Activated CD4-positive, alpha-beta memory T cell treated with anti-CD3 and anti-CD28 coated beads, Interleukin-2, amount 10 ng/mL, durations not matched to agents 7 days and 5 days (primary cell): ENCODE data around the gene P2RY11. TPM values are rescaled to one million over a fixed set of nuclear protein-coding genes. Genes with fewer than 3 reads are reported as not detected.
A peak's percentile ranks its signal among the peaks of the same experiment; 100 is the strongest.

Source experiments
- CTCF ChIA-PET: fragments of 350-600 bp; sonication (Branson Sonifier 250); formaldehyde crosslinking; loops from one replicate; lab custom pipeline; 2021; ENCODE audit warnings: antibody characterized with exemption, inconsistent platforms; lab: Charles Lee
- POLR2A ChIA-PET: fragments of 350-600 bp; sonication (Branson Sonifier 250); formaldehyde crosslinking; loops from one replicate; lab custom pipeline; 2021; ENCODE audit warnings: antibody characterized with exemption; lab: Charles Lee
- DNase-seq: peaks from one replicate; pipeline ENCODE4 v3.0.0-alpha.2; 2020
- H3K27ac Mint-ChIP-seq: one replicate; pipeline ENCODE4 v1.8.0; 2021; ENCODE audit warnings: mild to moderate bottlenecking, mixed read lengths
- H3K27me3 Mint-ChIP-seq: one replicate; pipeline ENCODE4 v1.8.0; 2021; ENCODE audit warnings: mixed read lengths
- H3K36me3 Mint-ChIP-seq: one replicate; pipeline ENCODE4 v1.8.0; 2021; ENCODE audit warnings: low read depth, mixed read lengths
- H3K4me1 Mint-ChIP-seq: one replicate; pipeline ENCODE4 v1.8.0; 2021; ENCODE audit warnings: mixed read lengths
- H3K4me3 Mint-ChIP-seq: one replicate; pipeline ENCODE4 v1.8.0; 2021; ENCODE audit warnings: mild to moderate bottlenecking, mixed read lengths
- H3K9me3 Mint-ChIP-seq: one replicate; pipeline ENCODE4 v1.8.0; 2021; ENCODE audit warnings: mixed read lengths
- total RNA-seq, 2 experiments: library from RNA; stranded (reverse); gene quantifications; one replicate each; pipeline ENCODE4 v1.2.3, GENCODE V29; 2021

Gene P2RY11
- total RNA-seq, 2 experiments from 2014 or later: 33.2 to 33.5 TPM

DNA sequence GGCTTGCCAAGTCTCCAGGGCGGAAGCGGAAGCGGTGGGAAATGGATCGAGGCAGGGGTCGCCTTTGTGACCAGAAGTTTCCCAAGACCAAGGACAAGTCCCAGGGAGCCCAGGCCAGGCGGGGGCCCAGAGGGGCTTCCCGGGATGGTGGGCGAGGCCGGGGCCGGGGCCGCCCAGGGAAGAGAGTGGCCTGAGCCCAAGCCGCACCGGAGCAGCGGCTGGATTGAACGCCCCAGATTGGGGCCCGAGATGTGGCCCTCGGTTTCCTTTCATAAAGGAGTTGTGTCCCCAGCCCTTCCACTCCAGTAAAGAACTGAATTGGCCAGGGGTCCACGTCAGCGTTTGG, 548 bp upstream of the P2RY11 start:
- DNase-seq: no peak
- no peaks in the 10 kb centered on the region for H3K27me3 Mint-ChIP-seq
- ChIA-PET CTCF (interaction anchor here (3.6 to 9.3 kb wide), 2 partner anchors 14 to 179 kb away, joined by 23 to 72 read pairs; no protein-coding TSS in a partner anchor), POLR2A (interaction anchor here (1.2 to 10.1 kb wide), 3 partner anchors 6 to 83 kb away, joined by 5 to 96 read pairs (median 52); partner anchors contain the start of genes ANGPTL6, DNMT1 and PPAN)
- peak overlapping the region; percentile 95 for H3K27ac Mint-ChIP-seq
- peak overlapping the region; percentile 70 for H3K4me3 Mint-ChIP-seq
- H3K4me1 Mint-ChIP-seq: peaks cover 74% of the 10 kb centered on the region
- no peaks in the 10 kb centered on the region for H3K9me3 Mint-ChIP-seq
- H3K36me3 Mint-ChIP-seq: peaks cover 68% of the 10 kb centered on the region

DNA sequence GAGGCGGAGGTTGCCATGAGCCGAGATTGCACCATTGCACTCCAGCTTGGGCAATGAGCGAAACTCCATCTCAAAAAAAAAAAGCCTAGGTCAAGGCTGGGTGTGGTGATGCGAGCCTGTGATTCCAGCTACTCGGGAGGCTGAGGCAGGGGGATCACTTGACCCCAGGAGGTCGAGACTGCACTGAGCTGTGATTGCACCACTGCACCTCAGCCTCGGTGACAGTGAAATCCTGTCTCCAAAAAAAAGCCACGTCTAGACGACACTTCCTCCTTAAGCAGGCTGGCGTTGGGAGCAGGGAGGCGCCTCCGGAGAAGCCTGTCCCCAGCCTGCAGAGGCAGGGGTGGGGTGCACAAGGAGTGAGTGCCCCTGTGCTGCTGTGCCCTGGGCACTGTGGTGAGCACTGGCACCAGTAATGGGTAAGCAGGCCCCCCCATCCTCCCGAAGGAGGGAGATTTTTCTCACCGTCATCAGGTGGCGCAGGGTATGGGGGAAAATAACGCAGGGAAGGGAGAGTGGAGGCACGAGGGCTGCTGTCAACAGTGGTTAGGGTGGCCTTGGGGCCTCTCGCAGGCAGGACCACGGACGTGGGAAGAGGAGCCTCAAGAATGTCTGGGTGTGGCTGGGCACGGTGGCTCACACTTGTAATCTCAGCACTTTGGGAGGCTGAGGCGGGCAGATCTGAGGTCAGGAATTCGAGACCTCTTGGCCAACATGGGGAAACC, 706 bp downstream of the P2RY11 start:
- Mint-ChIP-seq H3K27me3 (no peaks in the 10 kb centered on the region), H3K4me3 (peak overlapping the region; percentile 70), H3K9me3 (no peaks in the 10 kb centered on the region), H3K36me3 (peaks cover 74% of the 10 kb centered on the region), H3K27ac (peak overlapping the region; percentile 95), H3K4me1 (peaks cover 69% of the 10 kb centered on the region)
- CTCF ChIA-PET: interaction anchor here (0.6 to 9.3 kb wide), 8 partner anchors 8 to 181 kb away, joined by 4 to 72 read pairs (median 8); partner anchors contain the start of genes ANGPTL6 and EIF3G
- POLR2A ChIA-PET: interaction anchor here (0.8 to 10.1 kb wide), 7 partner anchors 7 to 82 kb away, joined by 3 to 96 read pairs (median 5); partner anchors contain the start of genes ANGPTL6, DNMT1 and PPAN
- DNase-seq: peak; percentile 65

- peaks cover 64% of the 10 kb centered on the region for H3K4me1 Mint-ChIP-seq
- H3K4me3 Mint-ChIP-seq: peak overlapping the region; percentile 70
- no peaks in the 10 kb centered on the region for H3K9me3 Mint-ChIP-seq
- H3K27me3 Mint-ChIP-seq: no peaks in the 10 kb centered on the region
- CTCF ChIA-PET: interaction anchor here (0.5 to 9.3 kb wide), 9 partner anchors 9 to 276 kb away, joined by 3 to 72 read pairs (median 8); partner anchors contain the start of gene ANGPTL6
- POLR2A ChIA-PET: interaction anchor here (1.0 to 10.1 kb wide), 5 partner anchors 8 to 30 kb away, joined by 3 to 96 read pairs (median 6); partner anchors contain the start of genes ANGPTL6 and PPAN
- peak; percentile 74 for DNase-seq
- peaks cover 69% of the 10 kb centered on the region for H3K36me3 Mint-ChIP-seq
- H3K27ac Mint-ChIP-seq: peak overlapping the region; percentile 95
These were observed 1.6 kb downstream of the P2RY11 start for GRCh38 chr19:10112895-10113591.

DNA sequence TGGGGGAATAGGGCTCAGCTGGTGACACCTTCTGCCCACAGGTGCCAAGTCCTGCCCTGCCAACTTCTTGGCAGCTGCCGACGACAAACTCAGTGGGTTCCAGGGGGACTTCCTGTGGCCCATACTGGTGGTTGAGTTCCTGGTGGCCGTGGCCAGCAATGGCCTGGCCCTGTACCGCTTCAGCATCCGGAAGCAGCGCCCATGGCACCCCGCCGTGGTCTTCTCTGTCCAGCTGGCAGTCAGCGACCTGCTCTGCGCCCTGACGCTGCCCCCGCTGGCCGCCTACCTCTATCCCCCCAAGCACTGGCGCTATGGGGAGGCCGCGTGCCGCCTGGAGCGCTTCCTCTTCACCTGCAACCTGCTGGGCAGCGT, 2.1 kb downstream of the P2RY11 start:
- peaks cover 60% of the 10 kb centered on the region for H3K4me1 Mint-ChIP-seq
- peak overlapping the region; percentile 95 for H3K27ac Mint-ChIP-seq
- CTCF ChIA-PET: interaction anchor here (0.5 to 9.3 kb wide), 7 partner anchors 9 to 275 kb away, joined by 3 to 72 read pairs (median 8); partner anchors contain the start of gene ANGPTL6
- peaks cover 65% of the 10 kb centered on the region for H3K36me3 Mint-ChIP-seq
- no peak for DNase-seq
- no peaks in the 10 kb centered on the region for H3K9me3 Mint-ChIP-seq
- no peak overlapping the region for H3K4me3 Mint-ChIP-seq
- POLR2A ChIA-PET: interaction anchor here (1.0 to 10.1 kb wide), 5 partner anchors 8 to 29 kb away, joined by 3 to 96 read pairs (median 6); partner anchors contain the start of genes ANGPTL6 and PPAN
- H3K27me3 Mint-ChIP-seq: no peaks in the 10 kb centered on the region

DNA sequence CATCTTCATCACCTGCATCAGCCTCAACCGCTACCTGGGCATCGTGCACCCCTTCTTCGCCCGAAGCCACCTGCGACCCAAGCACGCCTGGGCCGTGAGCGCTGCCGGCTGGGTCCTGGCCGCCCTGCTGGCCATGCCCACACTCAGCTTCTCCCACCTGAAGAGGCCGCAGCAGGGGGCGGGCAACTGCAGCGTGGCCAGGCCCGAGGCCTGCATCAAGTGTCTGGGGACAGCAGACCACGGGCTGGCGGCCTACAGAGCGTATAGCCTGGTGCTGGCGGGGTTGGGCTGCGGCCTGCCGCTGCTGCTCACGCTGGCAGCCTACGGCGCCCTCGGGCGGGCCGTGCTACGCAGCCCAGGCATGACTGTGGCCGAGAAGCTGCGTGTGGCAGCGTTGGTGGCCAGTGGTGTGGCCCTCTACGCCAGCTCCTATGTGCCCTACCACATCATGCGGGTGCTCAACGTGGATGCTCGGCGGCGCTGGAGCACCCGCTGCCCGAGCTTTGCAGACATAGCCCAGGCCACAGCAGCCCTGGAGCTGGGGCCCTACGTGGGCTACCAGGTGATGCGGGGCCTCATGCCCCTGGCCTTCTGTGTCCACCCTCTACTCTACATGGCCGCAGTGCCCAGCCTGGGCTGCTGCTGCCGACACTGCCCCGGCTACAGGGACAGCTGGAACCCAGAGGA, 2.6 kb downstream of the P2RY11 start:
- H3K4me3 Mint-ChIP-seq: no peak overlapping the region
- no peaks in the 10 kb centered on the region for H3K27me3 Mint-ChIP-seq
- POLR2A ChIA-PET: interaction anchor here (1.2 to 10.1 kb wide), 4 partner anchors 8 to 80 kb away, joined by 4 to 96 read pairs (median 29); partner anchors contain the start of genes ANGPTL6, DNMT1 and PPAN
- H3K4me1 Mint-ChIP-seq: peaks cover 64% of the 10 kb centered on the region
- H3K27ac Mint-ChIP-seq: no peak overlapping the region
- CTCF ChIA-PET: interaction anchor here (1.4 to 9.3 kb wide), 3 partner anchors 14 to 183 kb away, joined by 4 to 72 read pairs (median 23); no protein-coding TSS in a partner anchor
- no peak for DNase-seq
- H3K36me3 Mint-ChIP-seq: peaks cover 63% of the 10 kb centered on the region
- H3K9me3 Mint-ChIP-seq: no peaks in the 10 kb centered on the region

- no peak overlapping the region for H3K27ac Mint-ChIP-seq
- H3K27me3 Mint-ChIP-seq: no peaks in the 10 kb centered on the region
- CTCF ChIA-PET: interaction anchor here (1.4 to 9.3 kb wide), 2 partner anchors 14 to 17 kb away, joined by 4 to 72 read pairs; no protein-coding TSS in a partner anchor
- H3K4me3 Mint-ChIP-seq: no peak overlapping the region
- H3K36me3 Mint-ChIP-seq: peaks cover 59% of the 10 kb centered on the region
- no peak for DNase-seq
- POLR2A ChIA-PET: interaction anchor here (1.2 to 10.1 kb wide), 3 partner anchors 9 to 80 kb away, joined by 4 to 96 read pairs (median 52); partner anchors contain the start of genes ANGPTL6, DNMT1 and PPAN
- H3K4me1 Mint-ChIP-seq: peaks cover 61% of the 10 kb centered on the region
- no peaks in the 10 kb centered on the region for H3K9me3 Mint-ChIP-seq
These were observed 3.3 kb downstream of the P2RY11 start for GRCh38 chr19:10114651-10115391.

GRCh38 chr19:10115392-10116084, 4.0 kb downstream of the P2RY11 start:
- DNase-seq: no peak
- no peak overlapping the region for H3K27ac Mint-ChIP-seq
- no peak overlapping the region for H3K4me3 Mint-ChIP-seq
- ChIA-PET CTCF (interaction anchor here (1.0 to 9.3 kb wide), 3 partner anchors 12 to 135 kb away, joined by 3 to 72 read pairs (median 4); no protein-coding TSS in a partner anchor), POLR2A (interaction anchor here (1.1 to 10.1 kb wide), 4 partner anchors 10 to 79 kb away, joined by 3 to 96 read pairs (median 28); partner anchors contain the start of genes ANGPTL6, DNMT1 and PPAN)
- H3K27me3 Mint-ChIP-seq: no peaks in the 10 kb centered on the region
- peaks cover 58% of the 10 kb centered on the region for H3K4me1 Mint-ChIP-seq
- peaks cover 53% of the 10 kb centered on the region for H3K36me3 Mint-ChIP-seq
- no peaks in the 10 kb centered on the region for H3K9me3 Mint-ChIP-seq

GRCh38 chr19:10116085-10116865, 4.8 kb downstream of the P2RY11 start:
- H3K36me3 Mint-ChIP-seq: peaks cover 49% of the 10 kb centered on the region
- H3K4me1 Mint-ChIP-seq: peaks cover 54% of the 10 kb centered on the region
- peak overlapping the region; percentile 10 for H3K27ac Mint-ChIP-seq
- ChIA-PET CTCF (interaction anchor here (1.0 to 9.3 kb wide), 3 partner anchors 13 to 134 kb away, joined by 3 to 72 read pairs (median 4); no protein-coding TSS in a partner anchor), POLR2A (interaction anchor here (1.1 to 10.1 kb wide), 3 partner anchors 11 to 20 kb away, joined by 3 to 96 read pairs (median 52); partner anchors contain the start of genes ANGPTL6 and PPAN)
- H3K4me3 Mint-ChIP-seq: no peak overlapping the region
- H3K27me3 Mint-ChIP-seq: no peaks in the 10 kb centered on the region
- H3K9me3 Mint-ChIP-seq: no peaks in the 10 kb centered on the region
- DNase-seq: no peak

DNA sequence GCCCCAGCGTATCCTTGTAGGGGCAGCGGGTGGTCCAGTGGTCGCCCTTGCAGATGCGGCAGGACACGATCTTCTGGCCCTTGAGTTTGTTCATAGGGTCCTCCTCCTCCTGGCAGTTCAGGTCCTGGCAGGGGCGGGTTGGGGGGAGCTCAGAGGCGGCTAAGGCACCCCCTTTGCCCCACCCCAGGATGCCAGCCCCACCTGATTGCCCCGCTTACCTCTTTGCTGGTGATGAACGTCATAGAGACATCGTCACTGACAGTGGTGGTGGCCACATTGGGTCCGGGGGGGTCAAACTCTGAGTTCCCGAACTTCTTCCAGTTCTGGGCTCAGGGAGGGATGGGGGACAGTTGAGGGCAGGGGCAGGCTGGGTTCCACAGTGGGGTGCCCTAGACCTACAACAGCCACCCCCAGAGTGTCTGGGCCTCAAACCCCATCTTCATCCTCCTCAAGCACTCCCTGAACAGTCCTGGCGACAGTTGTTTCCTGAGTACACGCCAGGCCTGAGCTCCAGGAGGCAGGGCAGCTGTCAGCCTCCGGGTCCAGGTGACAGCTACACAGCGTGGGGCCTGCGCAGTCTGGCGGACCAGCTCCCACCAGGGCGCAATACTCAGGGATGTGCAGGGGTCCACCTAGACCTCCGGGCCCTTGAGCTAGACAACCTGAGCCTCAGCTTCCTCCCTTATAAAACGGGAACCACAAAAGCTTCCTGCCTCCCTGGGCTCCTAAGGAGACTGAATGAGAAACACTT, 5.5 kb downstream of the P2RY11 start:
- POLR2A ChIA-PET: interaction anchor here (0.8 to 10.1 kb wide), 7 partner anchors 12 to 26 kb away, joined by 3 to 96 read pairs (median 5); partner anchors contain the start of genes ANGPTL6 and PPAN
- CTCF ChIA-PET: interaction anchor here (1.0 to 1.6 kb wide), 6 partner anchors 9 to 133 kb away, joined by 3 to 4 read pairs (median 3); no protein-coding TSS in a partner anchor
- Mint-ChIP-seq H3K27ac (no peak overlapping the region), H3K27me3 (no peaks in the 10 kb centered on the region), H3K9me3 (no peaks in the 10 kb centered on the region), H3K4me3 (no peak overlapping the region), H3K4me1 (peaks cover 46% of the 10 kb centered on the region), H3K36me3 (peaks cover 43% of the 10 kb centered on the region)
- no peak for DNase-seq
